ENCODE measurements around the gene LBR.

LBR gene

GRCh38 chr1:225467193-225468020 lies 39.6 kb upstream of the LBR start:
- no peak for DNase-seq (ENCODE audit: low read depth, low spot score)
- in situ Hi-C loops (cut with HindIII; ENCODE audit: low sequenced_read_pairs), result no loop called here
- no peak overlapping the region for H3K4me3 ChIP-seq (ENCODE audit: low read depth, low read length)
- TF ChIP-seq CTCF (IDR thresholded peaks at IDR 0.05; ENCODE audit: low read depth, low read length), result no peak

DNA sequence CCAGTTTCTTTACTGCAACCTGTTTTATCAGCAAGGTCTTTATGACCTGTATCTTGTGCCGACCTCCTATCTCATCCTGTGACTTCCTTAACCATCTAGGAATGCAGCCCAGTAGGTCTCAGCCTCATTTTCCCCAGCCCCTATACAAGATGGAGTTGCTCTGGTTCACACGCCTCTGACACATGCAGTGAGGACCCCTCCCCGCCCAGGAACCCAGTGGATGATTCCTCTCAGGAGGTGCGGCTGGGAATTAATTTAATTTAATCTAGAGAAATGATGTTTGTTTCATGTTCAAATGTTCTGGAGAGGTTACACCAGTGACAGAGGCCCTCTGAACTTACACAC lies 39.0 kb upstream of the LBR start:
- in situ Hi-C loops (cut with HindIII; ENCODE audit: low sequenced_read_pairs), result no loop called here
- TF ChIP-seq CTCF (IDR thresholded peaks at IDR 0.05; ENCODE audit: low read depth, low read length), result no peak

DNA sequence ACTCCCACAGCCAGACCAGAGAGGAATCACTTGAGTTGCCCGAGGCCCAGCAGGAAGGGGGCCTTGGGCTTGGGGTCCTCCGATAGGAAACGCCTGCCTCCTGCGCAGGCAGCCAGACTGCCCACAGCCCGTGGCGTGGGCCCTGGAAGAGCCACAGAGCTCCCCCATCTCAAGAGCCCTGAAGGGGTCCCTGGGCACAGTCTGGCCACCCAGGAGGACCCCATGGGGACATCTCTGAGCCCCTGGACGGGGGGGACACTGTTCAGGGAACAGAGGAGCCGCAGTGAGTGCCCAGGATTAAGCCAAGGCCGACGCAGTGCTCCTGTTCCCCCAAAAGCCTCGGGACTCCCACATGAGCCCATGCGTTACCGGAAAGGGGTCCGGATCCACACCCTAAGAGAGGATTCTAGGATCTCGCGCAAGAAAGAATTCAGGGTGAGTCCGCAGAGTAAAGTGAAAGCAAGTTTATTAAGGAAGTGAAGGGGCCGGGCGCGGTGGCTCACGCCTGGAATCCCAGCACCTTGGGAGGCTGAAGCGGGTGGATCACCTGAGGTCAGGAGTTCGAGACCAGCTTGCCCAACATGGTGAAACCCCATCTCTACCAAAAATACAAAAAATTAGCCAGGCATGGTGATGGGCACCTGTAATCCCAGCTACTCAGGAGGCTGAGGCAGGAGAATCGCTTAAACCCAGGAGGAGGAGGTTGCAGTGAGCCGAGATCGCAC lies 38.1 kb upstream of the LBR start:
- DNase-seq (ENCODE audit: low read depth, low spot score), result no peak
- H3K4me3 ChIP-seq (ENCODE audit: low read depth, low read length), result no peak overlapping the region
- in situ Hi-C loops (cut with HindIII; ENCODE audit: low sequenced_read_pairs), result no loop called here
- no peak for TF ChIP-seq CTCF (IDR thresholded peaks at IDR 0.05; ENCODE audit: low read depth, low read length)

More for the DNA sequence above, 39.0 kb upstream of the LBR start:
- no peak overlapping the region for H3K4me3 ChIP-seq (ENCODE audit: low read depth, low read length)
- DNase-seq (ENCODE audit: low read depth, low spot score), result no peak

GRCh38 chr1:225464851-225465792 lies 37.3 kb upstream of the LBR start:
- in situ Hi-C loops (cut with HindIII; ENCODE audit: low sequenced_read_pairs), result no loop called here
- peak; percentile 45 for DNase-seq (ENCODE audit: low read depth, low spot score)
- no peak overlapping the region for H3K4me3 ChIP-seq (ENCODE audit: low read depth, low read length)
- TF ChIP-seq CTCF (IDR thresholded peaks at IDR 0.05; ENCODE audit: low read depth, low read length), result no peak

DNA sequence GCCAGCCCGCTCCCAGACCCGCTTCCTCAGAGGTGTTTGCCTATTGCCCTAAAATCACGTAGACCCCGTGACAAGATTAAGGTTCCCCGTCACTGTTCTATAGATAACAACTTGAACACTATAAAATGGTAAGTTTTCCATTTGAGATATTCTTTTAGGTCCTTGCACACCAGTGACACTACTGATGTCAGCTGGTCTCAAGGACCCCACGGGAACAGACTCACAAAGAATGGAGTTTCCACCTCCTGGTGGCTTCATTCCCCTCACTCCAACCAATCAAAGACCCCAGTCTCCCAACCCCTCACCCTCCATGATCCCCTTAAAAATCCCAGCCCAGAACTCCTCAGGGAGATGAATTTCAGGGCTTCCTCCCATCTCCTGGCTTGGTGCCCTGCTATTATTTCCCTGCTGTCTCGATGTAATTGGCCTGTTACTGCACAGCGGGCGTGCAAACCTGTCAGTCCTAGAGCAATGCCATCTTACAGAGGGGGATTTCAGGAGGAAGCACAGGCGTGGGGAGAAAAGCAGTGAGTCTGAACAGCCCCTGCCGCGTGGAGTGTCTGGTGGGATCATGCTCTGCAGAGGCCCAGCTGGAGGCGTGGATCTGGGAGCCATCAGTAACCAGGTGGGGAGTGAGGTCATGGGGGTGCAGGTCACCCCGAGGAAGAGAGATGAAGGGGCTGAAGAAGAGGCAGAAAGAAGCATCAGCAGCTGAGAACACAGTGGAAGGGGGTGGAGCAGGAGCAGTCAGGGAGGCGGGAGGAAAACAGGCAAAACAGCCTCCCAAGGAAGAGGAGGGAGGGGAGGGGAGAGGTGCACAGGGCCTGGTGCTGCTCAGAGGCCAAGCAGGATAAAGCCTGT lies 35.1 kb upstream of the LBR start:
- no peak for TF ChIP-seq CTCF (IDR thresholded peaks at IDR 0.05; ENCODE audit: low read depth, low read length)
- no peak for DNase-seq (ENCODE audit: low read depth, low spot score)
- no peak overlapping the region for H3K4me3 ChIP-seq (ENCODE audit: low read depth, low read length)
- in situ Hi-C loops (cut with HindIII; ENCODE audit: low sequenced_read_pairs), result no loop called here

GRCh38 chr1:225462429-225462713 lies 34.5 kb upstream of the LBR start:
- no peak overlapping the region for H3K4me3 ChIP-seq (ENCODE audit: low read depth, low read length)
- DNase-seq (ENCODE audit: low read depth, low spot score), result no peak
- in situ Hi-C loops (cut with HindIII; ENCODE audit: low sequenced_read_pairs), result no loop called here
- TF ChIP-seq CTCF (IDR thresholded peaks at IDR 0.05; ENCODE audit: low read depth, low read length), result no peak

All from astrocyte of the spinal cord (primary cell).